GM21619 (cell line): Measurements from ENCODE around the gene PKIB.
"Not testable (repeated sequence)": the region's sequence is repeated elsewhere in the genome, so short reads cannot be mapped to it uniquely, and the experiment has no call there.

Experiments
- ATAC-seq: cut with Tn5 transposase; IDR thresholded peaks from one replicate; pipeline ENCODE4 v1.9.1; 2021; ENCODE audit not compliant: unreplicated experiment

Gene PKIB

DNA sequence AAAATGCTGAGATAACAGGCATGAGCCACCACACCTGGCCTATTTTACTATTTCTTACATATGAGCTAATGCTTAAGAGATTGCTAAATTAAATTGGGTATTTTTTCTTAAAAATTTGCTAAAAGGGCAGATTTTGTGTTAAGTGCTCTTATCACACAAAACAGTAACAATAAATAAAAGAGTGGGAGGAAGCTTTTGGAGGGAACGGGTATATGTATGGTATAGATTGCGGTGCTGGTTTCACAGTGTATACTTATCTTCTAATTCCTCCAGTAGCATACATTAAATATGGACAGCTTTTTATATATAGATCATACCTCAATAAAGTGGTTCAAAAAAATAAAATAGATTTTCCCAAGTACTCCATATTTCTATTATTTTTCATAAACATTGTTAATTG is 129.9 kb downstream of the PKIB start:
- ATAC-seq, result no peak

GRCh38 chr6:122740936-122741335 is 130.7 kb downstream of the PKIB start:
- ATAC-seq, result no peak

GRCh38 chr6:122744247-122744646 is 134.0 kb downstream of the PKIB start:
- ATAC-seq, result not testable (repeated sequence)

DNA sequence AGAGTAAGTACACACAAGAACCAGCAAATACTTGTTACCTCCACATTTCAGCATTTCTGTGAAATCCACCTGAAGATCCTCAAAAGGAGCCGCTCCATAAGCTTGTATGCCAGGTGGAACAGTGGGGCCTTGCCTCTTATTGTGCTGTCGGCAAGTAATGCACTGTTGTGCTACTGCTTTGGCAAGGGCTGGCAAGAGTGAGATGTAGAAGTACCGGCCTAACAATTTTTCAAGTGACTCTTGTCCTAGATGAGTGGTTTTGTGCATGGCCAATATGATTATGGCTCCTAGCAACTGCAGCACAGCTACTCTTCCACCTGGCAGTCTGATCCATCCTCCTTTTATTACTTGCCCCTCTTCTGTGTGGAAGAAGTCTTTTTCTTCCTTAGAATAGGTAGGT is 134.7 kb downstream of the PKIB start:
- not testable (repeated sequence) for ATAC-seq

DNA sequence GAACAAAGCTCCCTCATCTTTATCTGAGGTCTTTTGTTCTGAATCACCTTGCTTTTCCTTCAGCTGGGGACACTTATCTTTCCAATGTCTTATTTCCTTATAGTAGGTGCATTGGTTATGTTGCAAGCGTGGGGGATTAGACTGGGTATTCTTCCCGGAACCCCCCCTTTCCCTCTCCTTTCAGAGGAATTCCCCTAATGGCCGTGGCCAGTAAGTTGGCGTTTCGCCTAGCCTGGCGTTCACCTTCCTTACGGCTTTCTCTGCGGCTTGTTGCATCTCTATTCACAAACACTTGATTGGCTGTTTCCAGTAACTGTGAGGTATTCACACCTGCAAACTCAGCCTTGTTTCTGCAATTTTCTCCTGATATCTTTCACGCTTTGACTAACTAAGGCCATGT is 136.5 kb downstream of the PKIB start:
- ATAC-seq, result no peak

DNA sequence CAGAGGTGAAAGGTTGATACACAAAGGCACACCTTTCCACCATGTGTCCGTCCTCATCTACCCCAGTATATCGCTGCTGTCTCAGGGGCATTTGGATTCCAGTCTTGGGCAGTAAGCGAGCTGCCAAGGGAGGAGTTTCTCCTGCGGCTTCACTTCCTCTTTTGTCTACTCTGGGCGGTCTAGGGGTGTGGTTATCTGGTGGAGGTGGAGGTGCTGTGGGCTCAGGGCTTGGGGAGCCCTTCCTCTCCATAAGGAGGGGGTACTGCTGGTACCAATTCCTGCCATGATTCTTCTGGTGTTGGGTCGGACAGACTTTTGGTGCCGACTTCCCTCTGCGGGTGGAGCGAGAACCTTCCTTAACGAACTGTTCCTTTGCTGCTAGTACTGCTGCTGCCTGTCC is 137.4 kb downstream of the PKIB start:
- no peak for ATAC-seq

GRCh38 chr6:122748945-122749344 is 138.7 kb downstream of the PKIB start:
- ATAC-seq, result not testable (repeated sequence)

GRCh38 chr6:122749451-122750050 is 139.3 kb downstream of the PKIB start:
- no peak for ATAC-seq

GRCh38 chr6:122751326-122751725 is 141.1 kb downstream of the PKIB start:
- ATAC-seq, result peak; percentile 93

- ATAC-seq, result no peak
These were observed 142.3 kb downstream of the PKIB start for GRCh38 chr6:122752459-122752858.

DNA sequence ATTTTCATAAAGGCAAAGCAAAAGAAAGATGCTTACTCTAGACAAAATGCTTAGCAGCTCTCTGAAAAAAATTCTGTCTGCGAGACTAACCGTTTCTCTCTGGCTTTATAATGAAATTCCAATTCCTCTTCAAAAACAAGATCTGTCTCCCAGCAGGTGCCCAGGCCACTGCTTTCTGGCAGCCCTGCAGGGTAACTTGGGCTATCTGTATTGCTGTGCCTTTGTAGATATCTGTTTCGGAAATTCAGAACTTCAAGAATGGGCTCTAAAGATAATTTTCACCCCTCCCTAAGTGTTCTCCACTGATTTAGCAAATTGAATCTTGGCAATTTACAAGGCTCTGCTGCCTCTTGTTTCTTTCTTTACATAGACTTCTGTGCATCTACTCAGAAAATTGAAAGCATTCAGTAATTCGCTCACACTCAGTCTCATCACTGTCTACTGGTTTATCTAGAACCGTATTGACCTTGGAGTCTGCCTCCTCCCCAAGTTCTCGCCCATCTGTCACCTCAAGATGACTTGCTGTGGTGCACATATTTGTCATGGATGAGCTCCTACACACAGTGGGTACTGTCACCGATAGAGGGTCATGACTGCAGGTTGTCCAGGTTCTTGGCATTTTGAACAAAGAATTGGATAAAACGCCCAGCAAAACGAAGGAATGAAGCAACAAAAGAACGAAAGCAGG is 142.9 kb downstream of the PKIB start:
- ATAC-seq, result no peak

GRCh38 chr6:122753688-122754056 is 143.5 kb downstream of the PKIB start:
- ATAC-seq, result no peak

- no peak for ATAC-seq
These were observed 144.1 kb downstream of the PKIB start for GRCh38 chr6:122754191-122754731.

GRCh38 chr6:122755901-122756300 is 145.7 kb downstream of the PKIB start:
- no peak for ATAC-seq

- ATAC-seq, result peak; percentile 100
These were observed 148.7 kb downstream of the PKIB start for GRCh38 chr6:122758927-122759334.

GRCh38 chr6:122760330-122760729 is 150.1 kb downstream of the PKIB start:
- no peak for ATAC-seq

- ATAC-seq, result no peak
These were observed 156.1 kb downstream of the PKIB start for GRCh38 chr6:122766256-122766655.

- no peak for ATAC-seq
These were observed 160.8 kb downstream of the PKIB start for GRCh38 chr6:122770835-122771601.

DNA sequence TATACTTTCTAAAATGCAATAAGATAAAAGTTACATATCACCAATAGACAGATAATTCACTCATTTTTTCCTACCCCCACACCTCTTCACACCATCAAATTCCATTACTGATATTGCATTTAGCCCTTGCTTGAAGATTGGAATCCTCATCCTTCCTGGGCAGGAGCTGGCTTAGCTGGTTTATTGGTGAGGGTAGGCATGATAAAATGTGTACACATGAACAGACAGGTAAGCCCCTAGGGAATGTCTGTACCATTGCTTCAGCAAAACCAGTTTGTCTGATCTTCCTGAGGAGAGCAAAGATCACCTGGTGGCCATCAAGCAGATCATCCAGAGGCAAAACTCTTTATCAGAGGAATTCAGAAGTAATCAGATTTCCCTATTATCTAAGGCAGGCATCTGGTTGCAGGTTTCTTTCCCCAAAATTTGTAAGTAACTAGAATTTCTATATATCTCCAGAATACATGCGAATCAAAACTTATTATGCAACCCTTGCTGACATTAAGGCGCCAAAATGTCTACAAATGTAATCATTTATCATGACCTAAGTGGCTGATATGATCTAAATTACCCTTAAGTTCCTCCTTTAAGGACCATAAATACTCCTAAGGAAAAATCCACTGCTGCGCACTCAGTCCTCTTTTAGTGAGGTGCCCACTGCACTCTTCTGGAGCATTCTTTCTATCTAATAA is 162.7 kb downstream of the PKIB start:
- no peak for ATAC-seq
